ENCODE measurements around the gene UNC119B.

The UNC119B gene

GRCh38 chr12:120688527-120689071, 21.7 kb upstream of the UNC119B start:
- DNase-seq, result peak; percentile 17

DNA sequence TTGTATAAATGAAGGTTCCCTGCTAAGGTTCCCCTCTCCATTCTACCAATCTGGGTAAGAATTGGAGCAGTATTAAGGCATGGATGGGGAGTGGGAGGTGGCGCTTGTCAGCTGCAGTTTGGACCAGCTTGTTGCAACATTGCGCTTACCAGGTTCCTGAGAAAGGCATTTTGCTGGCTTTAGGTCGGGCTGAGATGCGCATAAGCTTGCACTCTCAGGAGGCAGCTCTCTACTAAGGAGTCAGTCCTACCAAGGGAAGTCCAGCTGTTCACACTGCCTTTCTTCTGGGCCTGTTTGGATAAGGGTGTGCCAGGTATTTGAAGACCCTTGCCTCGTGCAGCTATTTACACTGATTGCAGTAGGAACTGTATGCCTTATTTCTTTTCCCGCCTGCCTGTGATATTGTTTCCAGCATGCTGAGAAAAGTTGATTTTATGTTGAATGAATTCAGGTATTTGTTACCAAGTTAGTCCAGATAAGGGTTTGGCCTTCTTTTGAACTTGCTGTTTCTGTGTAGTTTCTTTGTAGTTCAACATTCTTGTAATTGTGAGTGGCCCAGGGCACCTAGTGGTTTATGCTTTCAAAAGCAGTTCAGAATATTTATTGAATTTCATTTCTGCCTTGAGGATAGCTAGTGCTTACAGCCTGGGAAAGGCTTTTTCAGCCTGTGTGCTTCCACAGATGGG, 20.7 kb upstream of the UNC119B start:
- DNase-seq, result no peak

GRCh38 chr12:120690083-120690450, 20.2 kb upstream of the UNC119B start:
- DNase-seq, result no peak

DNA sequence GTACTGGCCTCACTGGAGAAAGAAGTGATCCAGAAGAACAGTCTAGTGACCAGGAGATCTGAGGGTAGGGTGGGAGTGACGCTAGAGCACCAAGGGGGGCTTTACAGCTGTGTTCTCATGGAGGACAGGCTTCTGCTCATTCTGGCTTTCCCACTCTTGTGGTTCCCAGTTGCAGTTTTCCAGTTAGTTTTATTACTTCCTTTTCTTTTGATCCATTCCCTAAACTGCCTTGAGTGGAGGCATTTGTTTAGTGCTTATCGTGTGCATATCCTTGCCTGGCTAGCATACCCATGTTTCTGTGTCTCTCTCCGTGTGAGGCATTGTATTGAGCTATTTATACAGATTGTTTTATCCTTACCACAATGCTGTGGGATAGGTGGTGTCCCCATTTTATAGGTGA, 19.3 kb upstream of the UNC119B start:
- DNase-seq, result no peak

DNA sequence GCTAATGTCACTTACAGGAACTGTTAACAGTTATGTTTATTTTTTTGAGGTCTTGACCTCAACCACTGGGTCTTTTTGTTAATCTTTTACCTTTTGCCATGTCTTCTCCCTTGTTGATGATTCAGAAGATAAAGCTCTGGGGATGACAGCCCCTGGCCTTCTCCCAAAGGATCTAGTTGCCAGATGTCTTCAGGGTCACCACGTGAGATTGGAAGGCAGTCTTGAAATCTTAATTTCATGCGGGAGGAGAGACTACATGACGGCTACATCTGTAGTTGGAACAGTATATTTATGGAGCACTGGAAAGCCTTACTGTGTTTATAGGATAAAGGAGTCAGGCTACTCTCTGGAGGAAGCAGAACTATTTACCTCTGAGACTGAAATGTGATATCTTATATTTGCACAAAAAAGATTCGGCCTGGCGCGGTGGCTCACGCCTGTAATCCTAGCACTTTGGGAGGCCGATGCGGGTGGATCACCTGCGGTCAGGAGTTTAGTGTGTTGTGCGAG, 17.7 kb upstream of the UNC119B start:
- peak; percentile 22 for DNase-seq

- DNase-seq, result no peak
Observed at GRCh38 chr12:120693848-120694247, 16.4 kb upstream of the UNC119B start.

- DNase-seq, result no peak
Observed at GRCh38 chr12:120696626-120697025, 13.6 kb upstream of the UNC119B start.

DNA sequence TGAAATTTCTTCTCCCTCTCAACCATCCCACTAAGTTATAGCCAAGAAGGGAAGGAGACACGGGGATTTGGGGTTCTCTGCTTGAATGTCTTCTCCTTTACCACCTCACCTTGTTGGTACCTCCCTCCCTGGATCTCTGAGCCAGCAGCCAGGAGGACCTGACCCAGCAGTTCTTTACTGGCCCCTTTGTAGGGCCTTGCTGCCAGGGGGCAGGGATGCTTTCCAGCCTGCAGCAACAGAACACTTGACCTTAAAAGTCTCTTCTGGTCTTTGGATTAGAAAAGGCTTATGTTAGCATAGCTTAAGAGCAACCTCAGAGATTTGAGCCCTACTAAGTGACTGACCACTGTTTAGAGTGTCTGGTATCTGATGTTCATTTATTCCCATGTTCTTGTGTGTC, 12.9 kb upstream of the UNC119B start:
- DNase-seq, result no peak

DNA sequence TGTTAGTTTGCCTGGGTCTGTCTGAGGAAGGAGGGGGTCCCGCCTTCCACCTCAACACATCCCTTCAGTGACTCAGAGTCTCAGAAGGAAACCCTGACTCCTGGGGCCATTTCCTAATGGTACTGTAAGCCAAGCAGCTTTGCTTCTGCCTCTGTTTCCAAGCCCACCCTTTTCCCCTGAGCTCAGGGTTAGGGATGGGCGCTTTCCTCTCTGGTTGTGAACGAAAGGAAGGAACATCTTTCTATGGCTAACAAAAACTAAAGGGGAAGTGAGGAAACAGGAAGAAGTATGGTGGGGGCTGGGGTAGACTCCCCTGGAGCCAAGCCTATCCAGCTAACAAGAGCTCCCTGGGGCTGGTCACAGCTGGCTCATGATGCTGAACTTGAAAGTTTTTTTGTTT, 11.6 kb upstream of the UNC119B start:
- DNase-seq, result no peak

DNA sequence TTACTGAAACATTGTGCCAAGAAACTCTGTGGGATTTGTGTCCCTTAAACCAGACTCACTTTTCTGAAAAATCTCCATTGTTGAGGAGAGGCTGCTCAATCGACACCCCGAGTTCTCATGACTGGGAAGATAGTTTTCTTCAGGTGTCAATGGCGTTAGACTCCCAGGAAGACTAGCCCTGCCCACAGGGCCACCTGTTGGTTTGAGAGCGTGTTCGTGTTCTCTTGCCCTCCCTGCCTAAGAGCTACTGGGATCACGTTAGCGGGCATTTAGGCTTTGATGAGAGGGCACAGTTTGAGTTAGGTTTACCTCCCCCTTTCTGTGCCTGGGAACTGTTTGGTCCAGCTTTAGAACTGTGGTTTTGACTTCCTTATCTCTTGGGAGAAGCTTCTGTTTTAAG, 10.7 kb upstream of the UNC119B start:
- no peak for DNase-seq

DNA sequence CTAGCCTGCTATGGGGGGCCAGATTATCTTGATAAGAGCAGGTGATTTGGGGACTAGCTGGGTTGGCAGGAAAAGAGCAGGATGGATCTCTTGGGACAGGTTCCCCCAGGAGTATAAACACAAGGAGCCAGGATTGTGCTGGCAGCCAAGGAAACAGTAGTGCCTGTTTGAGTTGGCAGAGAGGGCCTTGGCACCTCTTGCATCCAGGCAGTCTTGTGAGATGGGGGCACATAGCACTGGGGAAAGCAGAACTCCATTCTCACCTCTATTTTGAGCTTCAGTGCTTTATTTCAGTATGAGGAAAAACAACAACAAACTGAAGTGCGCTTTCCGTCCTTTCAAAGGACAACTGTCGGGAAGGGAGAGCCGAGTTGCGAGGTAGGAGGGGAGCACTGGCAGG, 9.4 kb upstream of the UNC119B start:
- no peak for DNase-seq

- no peak for DNase-seq
Observed at GRCh38 chr12:120702637-120703036, 7.6 kb upstream of the UNC119B start.

GRCh38 chr12:120703311-120703942, 6.8 kb upstream of the UNC119B start:
- DNase-seq, result no peak

DNA sequence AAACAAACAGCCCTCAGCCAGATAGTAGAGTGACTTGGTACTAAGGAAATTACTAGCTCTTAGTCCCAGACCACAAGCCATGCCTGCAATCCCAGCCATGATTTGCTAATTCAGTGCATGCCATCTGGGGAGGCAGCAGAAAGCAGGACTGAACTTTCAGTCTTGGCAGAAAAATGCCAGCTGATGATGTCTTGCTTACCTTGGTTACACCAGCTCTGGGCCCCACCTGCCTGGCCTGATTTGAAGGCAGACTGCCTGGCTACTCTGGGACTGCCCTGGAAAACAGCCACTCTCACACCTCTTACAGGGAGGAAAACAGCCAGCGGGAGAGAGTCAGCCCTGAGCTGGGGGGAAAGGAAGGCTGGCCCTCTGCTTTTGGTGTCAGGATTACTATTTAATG, 4.6 kb upstream of the UNC119B start:
- no peak for DNase-seq

DNA sequence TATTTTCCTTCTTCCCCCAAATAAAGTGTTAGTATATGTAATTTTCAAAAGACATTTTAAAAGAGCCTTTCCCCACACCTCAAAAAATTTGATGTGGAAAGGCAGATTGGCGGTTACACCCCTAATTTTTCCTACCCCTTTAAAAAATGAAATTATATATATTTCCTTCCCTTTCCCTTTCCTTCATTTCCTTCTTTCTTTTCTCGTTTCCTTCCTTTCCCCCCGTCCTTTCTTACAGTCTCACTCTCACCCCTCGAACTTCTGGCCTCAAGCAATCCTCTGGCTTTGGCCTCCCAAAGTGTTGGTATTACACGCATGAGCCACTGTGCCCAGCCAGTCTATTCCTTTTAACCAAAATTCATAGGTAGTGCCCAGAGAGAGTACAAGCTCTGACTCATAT, 4.2 kb upstream of the UNC119B start:
- DNase-seq, result no peak

GRCh38 chr12:120708651-120709050, 1.6 kb upstream of the UNC119B start:
- no peak for DNase-seq

DNA sequence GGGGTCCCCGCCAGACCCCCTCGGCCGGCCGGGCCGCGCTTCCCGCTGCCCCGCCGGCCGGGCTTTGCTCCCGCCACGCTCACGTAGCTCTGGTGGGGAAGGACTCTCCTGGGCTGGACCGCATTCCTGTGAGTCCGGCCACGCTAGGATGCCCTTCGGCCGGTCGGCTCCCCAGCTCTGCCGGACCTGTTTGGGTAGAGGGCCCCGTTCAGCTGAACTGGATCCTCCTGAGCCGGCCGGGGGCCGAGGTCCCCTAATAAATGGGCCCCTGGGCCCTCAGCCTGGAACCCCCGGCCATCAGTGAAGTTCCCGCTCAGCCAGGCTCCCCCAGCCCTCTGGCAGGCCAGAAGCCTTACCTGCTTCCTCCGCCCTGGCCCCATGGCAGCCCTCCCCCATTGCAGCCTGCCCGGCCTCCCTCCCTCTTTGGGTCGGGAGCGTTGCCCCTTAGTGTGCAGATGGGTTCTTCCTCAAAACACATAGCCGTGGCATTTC, 593 bp downstream of the UNC119B start:
- DNase-seq, result no peak

DNA sequence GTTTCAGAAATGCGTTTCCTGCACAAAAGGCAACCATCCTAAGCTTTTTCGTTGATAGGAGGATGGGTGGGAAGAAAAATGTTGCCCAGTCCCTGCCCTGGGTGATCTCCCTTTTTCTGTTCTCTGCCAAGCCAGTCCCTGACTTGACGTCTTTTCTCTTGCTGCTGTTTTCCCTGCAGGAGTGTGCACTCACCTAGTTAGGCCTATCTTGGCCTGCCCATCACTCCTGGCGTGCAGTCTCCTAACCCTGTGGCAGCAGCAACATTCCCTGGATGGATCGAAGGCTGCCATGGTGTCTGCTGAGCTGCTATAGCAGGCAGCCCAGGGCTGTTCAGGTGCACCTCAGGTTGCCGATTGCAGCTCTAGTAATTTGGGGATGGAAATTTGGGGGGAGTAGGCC, 1.2 kb downstream of the UNC119B start:
- DNase-seq, result no peak

GRCh38 chr12:120712610-120713009, 2.4 kb downstream of the UNC119B start:
- DNase-seq, result no peak

GRCh38 chr12:120713861-120714482, 3.7 kb downstream of the UNC119B start:
- peak; percentile 78 for DNase-seq

GRCh38 chr12:120718055-120718454, 7.8 kb downstream of the UNC119B start:
- no peak for DNase-seq

DNA sequence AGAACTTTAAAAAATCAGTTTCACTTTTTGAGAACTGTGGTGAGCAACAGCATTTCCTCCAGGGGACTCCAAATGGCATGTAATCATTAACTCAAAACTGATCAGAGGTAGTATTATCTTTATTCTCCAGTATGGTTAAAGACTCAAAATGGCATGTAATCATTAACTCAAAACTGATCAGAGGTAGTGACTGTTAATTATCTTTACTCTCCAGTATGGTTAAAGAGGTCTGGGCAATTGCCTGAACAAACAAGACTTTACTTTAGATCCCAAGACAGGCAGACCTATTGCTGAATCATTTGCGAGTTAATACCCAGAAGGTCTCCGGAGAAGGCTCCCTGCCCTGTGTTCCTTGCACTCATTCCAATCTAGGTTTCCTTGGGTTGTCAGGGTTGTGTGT, 8.8 kb downstream of the UNC119B start:
- no peak for DNase-seq

- DNase-seq, result no peak
Observed at GRCh38 chr12:120719496-120720233, 9.4 kb downstream of the UNC119B start.
